Panc1 (cell line): Measurements from ENCODE around the gene SELENOM. TPM values are rescaled to one million over a fixed set of nuclear protein-coding genes. Genes with fewer than 3 reads are reported as not detected.

Source experiments
- ATAC-seq: fragments of 200-7000 bp; cut with Tn5 transposase; 2 replicates; pipeline ENCODE4 v1.9.1; 2020; ENCODE audit warnings: mild to moderate bottlenecking, moderate library complexity
- BruUV-seq: library from RNA; stranded (reverse); fragments of 400-500 nt; replicated peaks from 2 replicates; lab custom pipeline; 2021; lab: Mats Ljungman, UMichigan
- CTCF ChIA-PET: fragments of 300-600 bp; sonication (Branson Sonifier 250); formaldehyde crosslinking; loops from one replicate; lab custom pipeline; 2022; ENCODE audit warnings: antibody characterized with exemption; lab: Charles Lee
- POLR2A ChIA-PET: fragments of 300-600 bp; sonication (Branson Sonifier 250); formaldehyde crosslinking; loops from one replicate; lab custom pipeline; 2022; ENCODE audit warnings: antibody characterized with exemption; lab: Charles Lee
- DNase-seq: peaks from one replicate; pipeline ENCODE4 v3.0.0-alpha.2; 2010; ENCODE audit warnings: low read depth, low spot score
- H3K27ac ChIP-seq: 2 replicates; pipeline ENCODE4 v1.5.1; 2011; ENCODE audit warnings: mild to moderate bottlenecking, low read length, inconsistent platforms
- H3K27me3 ChIP-seq: fragments of 200-500 bp; sonication (Bioruptor generic); 2 replicates; pipeline ENCODE4 v1.6.0; 2014; ENCODE audit warnings: low read length, inconsistent platforms; ENCODE audit not compliant: control insufficient read depth, insufficient read depth
- H3K36me3 ChIP-seq: fragments of 200-500 bp; sonication (Bioruptor generic); 2 replicates; pipeline ENCODE4 v1.5.1; 2014; ENCODE audit warnings: inconsistent platforms, mild to moderate bottlenecking, low read length, moderate library complexity; ENCODE audit not compliant: control insufficient read depth, insufficient read depth
- H3K4me1 ChIP-seq: 2 replicates; pipeline ENCODE4 v1.5.1; 2011; ENCODE audit warnings: inconsistent platforms, mild to moderate bottlenecking, low read length, moderate library complexity; ENCODE audit not compliant: control insufficient read depth, insufficient read depth
- H3K4me3 ChIP-seq, 2 experiments: 2 replicates each; pipeline ENCODE4 v1.5.1; 2011 to 2012; ENCODE audit warnings: low read depth in 2 of 2, low read length in 2 of 2, mild to moderate bottlenecking in 2 of 2, inconsistent platforms in 1 of 2, moderate library complexity in 1 of 2
- H3K9me3 ChIP-seq: fragments of 200-500 bp; sonication (Bioruptor generic); 2 replicates; pipeline ENCODE4 v1.5.1; 2014; ENCODE audit warnings: low read depth, mild to moderate bottlenecking, inconsistent platforms, low read length, moderate library complexity; ENCODE audit not compliant: control insufficient read depth, insufficient read depth
- POLR2AphosphoS5 ChIP-seq: IDR thresholded peaks from 2 replicates; pipeline ENCODE4 v1.6.1; 2012; ENCODE audit warnings: mild to moderate bottlenecking, low read depth, low read length, moderate library complexity
- SIN3A ChIP-seq: IDR thresholded peaks from 2 replicates; pipeline ENCODE4 v1.6.1; 2012; ENCODE audit warnings: low read depth, mild to moderate bottlenecking, low read length, moderate library complexity, borderline replicate concordance; ENCODE audit not compliant: insufficient read depth
- TCF7L2 ChIP-seq: IDR thresholded peaks from 2 replicates; pipeline ENCODE4 v1.6.1; 2011; ENCODE audit warnings: mild to moderate bottlenecking, low read depth, low read length, inconsistent platforms
- in situ Hi-C: cut with HindIII; loops from 2 replicates; pipeline ENCODE4 v1.10.0; 2016; ENCODE audit warnings: low sequenced_read_pairs, low pct_unique_long_range_greater_than_20kb
- intact Hi-C: fragments of 100-400 bp; cut with micrococcal nuclease; formaldehyde crosslinking; loops from one replicate; pipeline ENCODE4 v1.10.0; 2022; ENCODE audit not compliant: unreplicated experiment
- total RNA-seq: library from RNA; stranded (reverse); gene quantifications from one replicate; pipeline ENCODE4 v1.2.1, GENCODE V29; 2021; ENCODE audit not compliant: unreplicated experiment
- TF ChIP-seq, protein P1 (sequence below), 2 experiments: IDR thresholded peaks; 2 replicates each; pipeline ENCODE4 v1.6.1; 2011 to 2012; ENCODE audit warnings: low read depth in 2 of 2, control low read depth in 1 of 2, low read length in 1 of 2, mild to moderate bottlenecking in 1 of 2, moderate library complexity in 1 of 2; ENCODE audit not compliant: insufficient read depth in 1 of 2
- TF ChIP-seq, protein P2 (sequence below): fragments of 450-650 bp; IDR thresholded peaks from 2 replicates; pipeline ENCODE4 v1.5.1; 2017; ENCODE audit warnings: mild to moderate bottlenecking

The SELENOM gene
- total RNA-seq, 1 experiment from 2014 or later = 84.4 TPM

DNA sequence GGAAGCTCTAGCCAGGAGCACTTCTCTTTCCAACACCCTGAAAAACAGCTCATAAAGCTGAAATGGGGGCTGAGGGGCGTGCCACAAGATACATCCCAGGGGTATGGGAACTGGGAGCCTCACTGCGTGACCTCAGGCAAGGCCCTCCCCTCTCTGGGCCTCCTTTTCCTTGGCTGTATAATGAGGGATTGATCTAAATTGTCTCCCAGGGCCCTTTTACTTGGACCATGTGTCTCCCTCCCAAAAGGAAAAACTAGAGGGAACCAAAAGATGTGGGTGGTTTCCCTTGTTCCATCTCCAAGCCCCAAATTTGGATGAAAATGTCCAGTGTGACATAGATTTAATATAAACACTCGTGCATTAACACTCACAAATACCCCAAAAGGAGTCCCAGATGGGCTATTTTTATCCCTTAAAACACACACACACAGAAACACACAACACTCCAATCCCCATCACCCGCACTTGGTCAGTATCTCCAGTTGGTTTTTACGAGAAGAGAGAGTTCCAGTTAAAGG, 52.2 kb downstream of the SELENOM start:
- no peak for ATAC-seq
- no peaks in the 10 kb centered on the region for H3K9me3 ChIP-seq
- in situ Hi-C loops = no loop called here
- no peaks in the 10 kb centered on the region for H3K27me3 ChIP-seq
- no peaks in the 10 kb centered on the region for H3K36me3 ChIP-seq
- ChIA-PET CTCF (no interaction called here), POLR2A (no interaction called here)
- TF ChIP-seq TCF7L2 (no peak), POLR2AphosphoS5 (no peak), SIN3A (no peak)
- TF ChIP-seq, protein P1, sequence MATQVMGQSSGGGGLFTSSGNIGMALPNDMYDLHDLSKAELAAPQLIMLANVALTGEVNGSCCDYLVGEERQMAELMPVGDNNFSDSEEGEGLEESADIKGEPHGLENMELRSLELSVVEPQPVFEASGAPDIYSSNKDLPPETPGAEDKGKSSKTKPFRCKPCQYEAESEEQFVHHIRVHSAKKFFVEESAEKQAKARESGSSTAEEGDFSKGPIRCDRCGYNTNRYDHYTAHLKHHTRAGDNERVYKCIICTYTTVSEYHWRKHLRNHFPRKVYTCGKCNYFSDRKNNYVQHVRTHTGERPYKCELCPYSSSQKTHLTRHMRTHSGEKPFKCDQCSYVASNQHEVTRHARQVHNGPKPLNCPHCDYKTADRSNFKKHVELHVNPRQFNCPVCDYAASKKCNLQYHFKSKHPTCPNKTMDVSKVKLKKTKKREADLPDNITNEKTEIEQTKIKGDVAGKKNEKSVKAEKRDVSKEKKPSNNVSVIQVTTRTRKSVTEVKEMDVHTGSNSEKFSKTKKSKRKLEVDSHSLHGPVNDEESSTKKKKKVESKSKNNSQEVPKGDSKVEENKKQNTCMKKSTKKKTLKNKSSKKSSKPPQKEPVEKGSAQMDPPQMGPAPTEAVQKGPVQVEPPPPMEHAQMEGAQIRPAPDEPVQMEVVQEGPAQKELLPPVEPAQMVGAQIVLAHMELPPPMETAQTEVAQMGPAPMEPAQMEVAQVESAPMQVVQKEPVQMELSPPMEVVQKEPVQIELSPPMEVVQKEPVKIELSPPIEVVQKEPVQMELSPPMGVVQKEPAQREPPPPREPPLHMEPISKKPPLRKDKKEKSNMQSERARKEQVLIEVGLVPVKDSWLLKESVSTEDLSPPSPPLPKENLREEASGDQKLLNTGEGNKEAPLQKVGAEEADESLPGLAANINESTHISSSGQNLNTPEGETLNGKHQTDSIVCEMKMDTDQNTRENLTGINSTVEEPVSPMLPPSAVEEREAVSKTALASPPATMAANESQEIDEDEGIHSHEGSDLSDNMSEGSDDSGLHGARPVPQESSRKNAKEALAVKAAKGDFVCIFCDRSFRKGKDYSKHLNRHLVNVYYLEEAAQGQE (IDR thresholded peaks at IDR 0.05; ENCODE audit: insufficient read depth in 1 of 2, low read depth in 2 of 2, low read length in 1 of 2) = no peak
- TF ChIP-seq, protein P2, sequence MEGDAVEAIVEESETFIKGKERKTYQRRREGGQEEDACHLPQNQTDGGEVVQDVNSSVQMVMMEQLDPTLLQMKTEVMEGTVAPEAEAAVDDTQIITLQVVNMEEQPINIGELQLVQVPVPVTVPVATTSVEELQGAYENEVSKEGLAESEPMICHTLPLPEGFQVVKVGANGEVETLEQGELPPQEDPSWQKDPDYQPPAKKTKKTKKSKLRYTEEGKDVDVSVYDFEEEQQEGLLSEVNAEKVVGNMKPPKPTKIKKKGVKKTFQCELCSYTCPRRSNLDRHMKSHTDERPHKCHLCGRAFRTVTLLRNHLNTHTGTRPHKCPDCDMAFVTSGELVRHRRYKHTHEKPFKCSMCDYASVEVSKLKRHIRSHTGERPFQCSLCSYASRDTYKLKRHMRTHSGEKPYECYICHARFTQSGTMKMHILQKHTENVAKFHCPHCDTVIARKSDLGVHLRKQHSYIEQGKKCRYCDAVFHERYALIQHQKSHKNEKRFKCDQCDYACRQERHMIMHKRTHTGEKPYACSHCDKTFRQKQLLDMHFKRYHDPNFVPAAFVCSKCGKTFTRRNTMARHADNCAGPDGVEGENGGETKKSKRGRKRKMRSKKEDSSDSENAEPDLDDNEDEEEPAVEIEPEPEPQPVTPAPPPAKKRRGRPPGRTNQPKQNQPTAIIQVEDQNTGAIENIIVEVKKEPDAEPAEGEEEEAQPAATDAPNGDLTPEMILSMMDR = no peak
- no TSS peak for BruUV-seq
- H3K4me3 ChIP-seq = no peak overlapping the region
- H3K27ac ChIP-seq = peak overlapping the region; percentile 39; the same call in 1 of the 2 replicates
- no peak for DNase-seq
- H3K4me1 ChIP-seq = peaks cover 9% of the 10 kb centered on the region; the same call in 1 of the 2 replicates
- intact Hi-C loops = no loop called here

Other genes with a start within 250 kb of the SELENOM start
- gene MORC2, start 138.8 kb downstream of the SELENOM start, total RNA-seq = 31.5 TPM
- 69.8 TPM for gene TUG1, start 138.3 kb downstream of the SELENOM start, total RNA-seq
- gene SMTN, start 26.2 kb downstream of the SELENOM start, total RNA-seq = 71.7 TPM
- 1.7 TPM for gene INPP5J, start 15.4 kb upstream of the SELENOM start, total RNA-seq
- not detected for gene PLA2G3, start 32.9 kb upstream of the SELENOM start, total RNA-seq
- gene RNF185, start 52.6 kb upstream of the SELENOM start, total RNA-seq = 23.5 TPM
- gene LIMK2, start 104.7 kb upstream of the SELENOM start, total RNA-seq = 12.6 TPM
- 3.6 TPM for gene PIK3IP1, start 184.9 kb upstream of the SELENOM start, total RNA-seq
- 18.6 TPM for gene PATZ1, start 238.8 kb upstream of the SELENOM start, total RNA-seq